ENCODE data around the gene GALNT2. TPM values are rescaled to one million over a fixed set of nuclear protein-coding genes. Genes with fewer than 3 reads are reported as not detected.

The GALNT2 gene
- total and polyA plus RNA-seq, 9 of the 15 experiments (the other 6 are each of a cell fraction or from before 2014, with no cell fraction given) = 1.6 to 106 (median 51.9) TPM

GRCh38 chr1:230104395-230105244, 37.6 kb downstream of the GALNT2 start (continued):
- TF ChIP-seq, protein P1, sequence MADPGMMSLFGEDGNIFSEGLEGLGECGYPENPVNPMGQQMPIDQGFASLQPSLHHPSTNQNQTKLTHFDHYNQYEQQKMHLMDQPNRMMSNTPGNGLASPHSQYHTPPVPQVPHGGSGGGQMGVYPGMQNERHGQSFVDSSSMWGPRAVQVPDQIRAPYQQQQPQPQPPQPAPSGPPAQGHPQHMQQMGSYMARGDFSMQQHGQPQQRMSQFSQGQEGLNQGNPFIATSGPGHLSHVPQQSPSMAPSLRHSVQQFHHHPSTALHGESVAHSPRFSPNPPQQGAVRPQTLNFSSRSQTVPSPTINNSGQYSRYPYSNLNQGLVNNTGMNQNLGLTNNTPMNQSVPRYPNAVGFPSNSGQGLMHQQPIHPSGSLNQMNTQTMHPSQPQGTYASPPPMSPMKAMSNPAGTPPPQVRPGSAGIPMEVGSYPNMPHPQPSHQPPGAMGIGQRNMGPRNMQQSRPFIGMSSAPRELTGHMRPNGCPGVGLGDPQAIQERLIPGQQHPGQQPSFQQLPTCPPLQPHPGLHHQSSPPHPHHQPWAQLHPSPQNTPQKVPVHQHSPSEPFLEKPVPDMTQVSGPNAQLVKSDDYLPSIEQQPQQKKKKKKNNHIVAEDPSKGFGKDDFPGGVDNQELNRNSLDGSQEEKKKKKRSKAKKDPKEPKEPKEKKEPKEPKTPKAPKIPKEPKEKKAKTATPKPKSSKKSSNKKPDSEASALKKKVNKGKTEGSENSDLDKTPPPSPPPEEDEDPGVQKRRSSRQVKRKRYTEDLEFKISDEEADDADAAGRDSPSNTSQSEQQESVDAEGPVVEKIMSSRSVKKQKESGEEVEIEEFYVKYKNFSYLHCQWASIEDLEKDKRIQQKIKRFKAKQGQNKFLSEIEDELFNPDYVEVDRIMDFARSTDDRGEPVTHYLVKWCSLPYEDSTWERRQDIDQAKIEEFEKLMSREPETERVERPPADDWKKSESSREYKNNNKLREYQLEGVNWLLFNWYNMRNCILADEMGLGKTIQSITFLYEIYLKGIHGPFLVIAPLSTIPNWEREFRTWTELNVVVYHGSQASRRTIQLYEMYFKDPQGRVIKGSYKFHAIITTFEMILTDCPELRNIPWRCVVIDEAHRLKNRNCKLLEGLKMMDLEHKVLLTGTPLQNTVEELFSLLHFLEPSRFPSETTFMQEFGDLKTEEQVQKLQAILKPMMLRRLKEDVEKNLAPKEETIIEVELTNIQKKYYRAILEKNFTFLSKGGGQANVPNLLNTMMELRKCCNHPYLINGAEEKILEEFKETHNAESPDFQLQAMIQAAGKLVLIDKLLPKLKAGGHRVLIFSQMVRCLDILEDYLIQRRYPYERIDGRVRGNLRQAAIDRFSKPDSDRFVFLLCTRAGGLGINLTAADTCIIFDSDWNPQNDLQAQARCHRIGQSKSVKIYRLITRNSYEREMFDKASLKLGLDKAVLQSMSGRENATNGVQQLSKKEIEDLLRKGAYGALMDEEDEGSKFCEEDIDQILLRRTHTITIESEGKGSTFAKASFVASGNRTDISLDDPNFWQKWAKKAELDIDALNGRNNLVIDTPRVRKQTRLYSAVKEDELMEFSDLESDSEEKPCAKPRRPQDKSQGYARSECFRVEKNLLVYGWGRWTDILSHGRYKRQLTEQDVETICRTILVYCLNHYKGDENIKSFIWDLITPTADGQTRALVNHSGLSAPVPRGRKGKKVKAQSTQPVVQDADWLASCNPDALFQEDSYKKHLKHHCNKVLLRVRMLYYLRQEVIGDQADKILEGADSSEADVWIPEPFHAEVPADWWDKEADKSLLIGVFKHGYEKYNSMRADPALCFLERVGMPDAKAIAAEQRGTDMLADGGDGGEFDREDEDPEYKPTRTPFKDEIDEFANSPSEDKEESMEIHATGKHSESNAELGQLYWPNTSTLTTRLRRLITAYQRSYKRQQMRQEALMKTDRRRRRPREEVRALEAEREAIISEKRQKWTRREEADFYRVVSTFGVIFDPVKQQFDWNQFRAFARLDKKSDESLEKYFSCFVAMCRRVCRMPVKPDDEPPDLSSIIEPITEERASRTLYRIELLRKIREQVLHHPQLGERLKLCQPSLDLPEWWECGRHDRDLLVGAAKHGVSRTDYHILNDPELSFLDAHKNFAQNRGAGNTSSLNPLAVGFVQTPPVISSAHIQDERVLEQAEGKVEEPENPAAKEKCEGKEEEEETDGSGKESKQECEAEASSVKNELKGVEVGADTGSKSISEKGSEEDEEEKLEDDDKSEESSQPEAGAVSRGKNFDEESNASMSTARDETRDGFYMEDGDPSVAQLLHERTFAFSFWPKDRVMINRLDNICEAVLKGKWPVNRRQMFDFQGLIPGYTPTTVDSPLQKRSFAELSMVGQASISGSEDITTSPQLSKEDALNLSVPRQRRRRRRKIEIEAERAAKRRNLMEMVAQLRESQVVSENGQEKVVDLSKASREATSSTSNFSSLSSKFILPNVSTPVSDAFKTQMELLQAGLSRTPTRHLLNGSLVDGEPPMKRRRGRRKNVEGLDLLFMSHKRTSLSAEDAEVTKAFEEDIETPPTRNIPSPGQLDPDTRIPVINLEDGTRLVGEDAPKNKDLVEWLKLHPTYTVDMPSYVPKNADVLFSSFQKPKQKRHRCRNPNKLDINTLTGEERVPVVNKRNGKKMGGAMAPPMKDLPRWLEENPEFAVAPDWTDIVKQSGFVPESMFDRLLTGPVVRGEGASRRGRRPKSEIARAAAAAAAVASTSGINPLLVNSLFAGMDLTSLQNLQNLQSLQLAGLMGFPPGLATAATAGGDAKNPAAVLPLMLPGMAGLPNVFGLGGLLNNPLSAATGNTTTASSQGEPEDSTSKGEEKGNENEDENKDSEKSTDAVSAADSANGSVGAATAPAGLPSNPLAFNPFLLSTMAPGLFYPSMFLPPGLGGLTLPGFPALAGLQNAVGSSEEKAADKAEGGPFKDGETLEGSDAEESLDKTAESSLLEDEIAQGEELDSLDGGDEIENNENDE (IDR thresholded peaks at IDR 0.05; ENCODE audit: low read depth, low read length) = no peak
- TF ChIP-seq CREM (IDR thresholded peaks at IDR 0.05; ENCODE audit: low read depth) = no peak
- TF ChIP-seq ZHX1 (conservative IDR thresholded peaks at IDR 0.05; ENCODE audit: low read length) = no peak
- no peak for TF ChIP-seq CHD1 (IDR thresholded peaks at IDR 0.05; ENCODE audit: low read length)
- TF ChIP-seq XRCC3 (IDR thresholded peaks at IDR 0.05) = no peak
- TF ChIP-seq EZH2 (IDR thresholded peaks at IDR 0.05; ENCODE audit: borderline replicate concordance, low read depth, low read length) = no peak

Measured in K562 (cell line).